HCT116 (cell line): Measurements from ENCODE around the gene THSD1. TPM values are rescaled to one million over a fixed set of nuclear protein-coding genes. Genes with fewer than 3 reads are reported as not detected.
"Not testable (repeated sequence)": the region's sequence is repeated elsewhere in the genome, so short reads cannot be mapped to it uniquely, and the experiment has no call there.

Experiments used
- ATAC-seq: fragments of 200-7000 bp; cut with Tn5 transposase; 2 replicates; pipeline ENCODE4 v1.9.1; 2020; ENCODE audit warnings: mild to moderate bottlenecking, moderate library complexity
- BruUV-seq: library from RNA; stranded (reverse); fragments of 400-500 nt; replicated peaks from 2 replicates; lab custom pipeline; 2021; lab: Mats Ljungman, UMichigan
- CTCF ChIA-PET: fragments of 300-600 bp; sonication (Branson Sonifier 250); formaldehyde crosslinking; loops from one replicate; lab custom pipeline; 2021; ENCODE audit warnings: antibody characterized with exemption; lab: Charles Lee
- POLR2A ChIA-PET: fragments of 300-600, 350-600 bp; sonication (Branson Sonifier 250); formaldehyde crosslinking; loops from one replicate; lab custom pipeline; 2021; ENCODE audit warnings: antibody characterized with exemption; lab: Charles Lee
- RAD21 ChIA-PET, 2 experiments: fragments of 300-600 bp; sonication (Branson Sonifier 250); formaldehyde crosslinking; loops; one replicate each; lab custom pipeline; 2023; ENCODE audit warnings: low total read pairs in 2 of 2; ENCODE audit not compliant: uncharacterized antibody in 2 of 2, unreplicated experiment in 2 of 2, low non-redundant PET in 1 of 2; lab: Charles Lee
- DNase-seq: peaks from one replicate; pipeline ENCODE4 v3.0.0-alpha.2; 2010; ENCODE audit warnings: low read depth, low spot score
- H2AFZ ChIP-seq: fragments of 200-600 bp; shearing (Covaris generic), sonication (generic); 2 replicates; pipeline ENCODE4 v1.6.1; 2017; ENCODE audit warnings: low read depth, mixed run types, mixed read lengths, antibody characterized with exemption, low read length; ENCODE audit not compliant: poor library complexity, severe bottlenecking
- H3K27ac ChIP-seq: 2 replicates; pipeline ENCODE4 v1.5.1; 2012; ENCODE audit warnings: low read depth, low read length
- H3K27me3 ChIP-seq: fragments of 200-600 bp; sonication (generic); 2 replicates; pipeline ENCODE4 v1.6.1; 2016; ENCODE audit warnings: mixed run types, low read length, mixed read lengths; ENCODE audit not compliant: insufficient read depth
- H3K36me3 ChIP-seq, 2 experiments: fragments of 200-500 bp in 1 of 2; fragments of 200-600 bp in 1 of 2; sonication (Bioruptor generic) in 1 of 2; sonication (generic) in 1 of 2; 2 replicates each; pipeline versions ENCODE4 v1.5.1 to v1.6.1; 2014 to 2016; ENCODE audit warnings: low read length in 2 of 2, inconsistent platforms in 1 of 2, mixed read lengths in 1 of 2, mixed run types in 1 of 2; ENCODE audit not compliant: insufficient read depth in 2 of 2, control insufficient read depth in 1 of 2
- H3K4me1 ChIP-seq, 2 experiments: fragments of 200-600 bp in 1 of 2; sonication (generic) in 1 of 2; 2 replicates each; pipeline versions ENCODE4 v1.5.1 to v1.6.1; 2012 to 2017; ENCODE audit warnings: low read length in 2 of 2, inconsistent platforms in 1 of 2, mild to moderate bottlenecking in 1 of 2, mixed read lengths in 1 of 2, mixed run types in 1 of 2, moderate library complexity in 1 of 2; ENCODE audit not compliant: insufficient read depth in 2 of 2, control insufficient read depth in 1 of 2
- H3K4me2 ChIP-seq: fragments of 200-600 bp; sonication (generic); 2 replicates; pipeline ENCODE4 v1.6.1; 2017; ENCODE audit warnings: mixed run types, low read length, mixed read lengths
- H3K4me3 ChIP-seq, 2 experiments: fragments of 200-600 bp in 1 of 2; sonication (generic) in 1 of 2; replicated peaks in 1 of 2; 2 replicates each; pipeline ENCODE4 v1.5.1; 2011 to 2016; ENCODE audit warnings: low read length in 2 of 2, control low read depth in 1 of 2, low read depth in 1 of 2, mild to moderate bottlenecking in 1 of 2, mixed read lengths in 1 of 2, mixed run types in 1 of 2
- H3K79me2 ChIP-seq: fragments of 200-600 bp; sonication (generic); 2 replicates; pipeline ENCODE4 v1.6.1; 2017; ENCODE audit warnings: mild to moderate bottlenecking, mixed run types, low read length, moderate library complexity, mixed read lengths; ENCODE audit not compliant: insufficient read depth
- H3K9ac ChIP-seq: fragments of 200-600 bp; sonication (generic); 2 replicates; pipeline ENCODE4 v1.6.1; 2016; ENCODE audit warnings: low read length, mixed read lengths
- H3K9me2 ChIP-seq: fragments of 200-600 bp; sonication (generic), shearing (Covaris generic); 2 replicates; pipeline ENCODE4 v1.6.1; 2017; ENCODE audit warnings: mixed run types, mild to moderate bottlenecking, moderate library complexity; ENCODE audit not compliant: insufficient read depth
- H3K9me3 ChIP-seq, 2 experiments: fragments of 200-500 bp in 1 of 2; fragments of 200-600 bp in 1 of 2; sonication (Bioruptor generic) in 1 of 2; sonication (generic) in 1 of 2; 2 replicates each; pipeline ENCODE4 v1.6.1; 2014 to 2017; ENCODE audit warnings: low read length in 2 of 2, mixed read lengths in 2 of 2, inconsistent platforms in 1 of 2, low read depth in 1 of 2, mild to moderate bottlenecking in 1 of 2, mixed run types in 1 of 2, moderate library complexity in 1 of 2; ENCODE audit not compliant: control insufficient read depth in 1 of 2, insufficient read depth in 1 of 2
- H4K20me1 ChIP-seq: fragments of 200-600 bp; sonication (generic), shearing (Covaris generic); 2 replicates; pipeline ENCODE4 v1.6.1; 2017; ENCODE audit warnings: mixed run types, mild to moderate bottlenecking, moderate library complexity; ENCODE audit not compliant: insufficient read depth
- CEBPB ChIP-seq: IDR thresholded peaks from 2 replicates; pipeline ENCODE4 v1.6.1; 2012; ENCODE audit warnings: low read depth
- EZH2 ChIP-seq: fragments of 200-600 bp; sonication (generic); IDR thresholded peaks from 2 replicates; pipeline ENCODE4 v1.6.1; 2017; ENCODE audit warnings: antibody characterized with exemption, mixed run types
- POLR2AphosphoS5 ChIP-seq: IDR thresholded peaks from 2 replicates; pipeline ENCODE4 v1.6.1; 2011; ENCODE audit warnings: mild to moderate bottlenecking, low read depth, low read length, moderate library complexity
- REST ChIP-seq: IDR thresholded peaks from 2 replicates; pipeline ENCODE4 v1.6.1; 2012; ENCODE audit warnings: low read depth
- intact Hi-C: fragments of 100-400 bp; cut with micrococcal nuclease; formaldehyde crosslinking; loops from 2 replicates; pipeline ENCODE4 v1.10.0; 2022
- total RNA-seq: library from RNA; stranded (reverse); gene quantifications from one replicate; pipeline ENCODE4 v1.2.1, GENCODE V29; 2021; ENCODE audit not compliant: unreplicated experiment

THSD1 gene
- total RNA-seq, 1 experiment from 2014 or later = 0.76 TPM

- TF ChIP-seq REST (no peak), POLR2AphosphoS5 (no peak), CEBPB (no peak), EZH2 (no peak)
Measured at GRCh38 chr13:52374389-52374788, 31.6 kb downstream of the THSD1 start (continued).

- H3K4me3 ChIP-seq, ATAC-seq, H3K79me2 ChIP-seq, H4K20me1 ChIP-seq, RAD21 ChIA-PET, H2AFZ ChIP-seq, H3K4me2 ChIP-seq, H3K27ac ChIP-seq, BruUV-seq, H3K9me2 ChIP-seq, H3K36me3 ChIP-seq, H3K9me3 ChIP-seq, H3K9ac ChIP-seq, DNase-seq, intact Hi-C loops, H3K27me3 ChIP-seq: not testable (repeated sequence)
- ChIA-PET POLR2A (interaction anchor here (0.6 kb wide), 1 partner anchor 16 kb away, joined by 3 read pairs; no protein-coding TSS in a partner anchor), CTCF (interaction anchor here (1.2 kb wide), 1 partner anchor 77 kb away, joined by 3 read pairs; the partner anchor contains the start of gene VPS36)
- peaks cover 19 to 26% of the 10 kb centered on the region in 2 experiments for H3K4me1 ChIP-seq
Measured at GRCh38 chr13:52373277-52373676, 32.7 kb downstream of the THSD1 start.
